ENCODE results near the gene ALK. TPM values are rescaled to one million over a fixed set of nuclear protein-coding genes. Genes with fewer than 3 reads are reported as not detected.

The ALK gene
- total and polyA plus RNA-seq, 2 experiments from 2014 or later = 0.35 TPM; not detected in 1

DNA sequence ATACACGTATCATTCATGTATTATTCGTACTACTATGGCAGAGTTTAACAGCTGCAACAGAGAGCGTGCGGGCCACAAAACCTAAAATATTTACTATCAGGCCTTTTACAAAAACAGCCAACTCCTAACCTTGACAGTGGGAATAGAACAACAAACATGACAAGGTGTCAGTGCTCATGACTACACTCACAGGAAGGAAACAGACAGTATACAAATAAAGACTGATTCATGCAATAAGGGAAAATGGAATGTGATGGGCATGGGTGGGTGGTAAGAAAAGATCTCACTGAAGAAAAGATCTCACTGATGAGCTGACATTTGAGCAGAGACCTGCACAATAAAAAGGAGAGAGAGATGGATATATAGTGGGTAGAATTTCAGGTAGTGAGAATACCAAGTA, 347.8 kb downstream of the ALK start:
- H3K4me1 Mint-ChIP-seq = peaks cover 10% of the 10 kb centered on the region; the same call in 2 of the 3 replicates
- H3K9me3 Mint-ChIP-seq = no peaks in the 10 kb centered on the region
- ATAC-seq (no peak), DNase-seq (ENCODE audit: low spot score) (no peak)
- Histone ChIP-seq H2AFZ (no peak overlapping the region), H3K27me3 (ENCODE audit: insufficient read depth) (no peaks in the 10 kb centered on the region), H3K27ac (ENCODE audit: low read depth) (no peak overlapping the region), H3F3A (replicated peaks; ENCODE audit: low read depth) (no peaks in the 10 kb centered on the region), H4K20me1 (replicated peaks; ENCODE audit: insufficient read depth) (no peaks in the 10 kb centered on the region), H3K4me2 (no peak overlapping the region), H3K4me3 (no peak overlapping the region), H3K36me3 (ENCODE audit: insufficient read depth) (no peaks in the 10 kb centered on the region), H3K79me2 (replicated peaks; ENCODE audit: insufficient read depth) (no peaks in the 10 kb centered on the region), H3K4me1 (ENCODE audit: insufficient read depth) (peaks cover 5% of the 10 kb centered on the region; the same call in 1 of the 2 replicates), H3K9me2 (ENCODE audit: insufficient read depth) (peaks cover 6% of the 10 kb centered on the region; the same call in 1 of the 2 replicates)
- H3K27me3 Mint-ChIP-seq (ENCODE audit: insufficient read depth, low read depth, poor library complexity) = peaks cover 6% of the 10 kb centered on the region
- no peak overlapping the region for H3K4me3 Mint-ChIP-seq
- no peak overlapping the region for H3K27ac Mint-ChIP-seq
- TF ChIP-seq JUNB (IDR thresholded peaks at IDR 0.05; ENCODE audit: unreplicated experiment) = no peak
- TF ChIP-seq, protein P1, sequence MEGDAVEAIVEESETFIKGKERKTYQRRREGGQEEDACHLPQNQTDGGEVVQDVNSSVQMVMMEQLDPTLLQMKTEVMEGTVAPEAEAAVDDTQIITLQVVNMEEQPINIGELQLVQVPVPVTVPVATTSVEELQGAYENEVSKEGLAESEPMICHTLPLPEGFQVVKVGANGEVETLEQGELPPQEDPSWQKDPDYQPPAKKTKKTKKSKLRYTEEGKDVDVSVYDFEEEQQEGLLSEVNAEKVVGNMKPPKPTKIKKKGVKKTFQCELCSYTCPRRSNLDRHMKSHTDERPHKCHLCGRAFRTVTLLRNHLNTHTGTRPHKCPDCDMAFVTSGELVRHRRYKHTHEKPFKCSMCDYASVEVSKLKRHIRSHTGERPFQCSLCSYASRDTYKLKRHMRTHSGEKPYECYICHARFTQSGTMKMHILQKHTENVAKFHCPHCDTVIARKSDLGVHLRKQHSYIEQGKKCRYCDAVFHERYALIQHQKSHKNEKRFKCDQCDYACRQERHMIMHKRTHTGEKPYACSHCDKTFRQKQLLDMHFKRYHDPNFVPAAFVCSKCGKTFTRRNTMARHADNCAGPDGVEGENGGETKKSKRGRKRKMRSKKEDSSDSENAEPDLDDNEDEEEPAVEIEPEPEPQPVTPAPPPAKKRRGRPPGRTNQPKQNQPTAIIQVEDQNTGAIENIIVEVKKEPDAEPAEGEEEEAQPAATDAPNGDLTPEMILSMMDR (conservative IDR thresholded peaks at IDR 0.05; ENCODE audit: low read depth in 2 of 2) = no peak
- TF ChIP-seq, protein P2, sequence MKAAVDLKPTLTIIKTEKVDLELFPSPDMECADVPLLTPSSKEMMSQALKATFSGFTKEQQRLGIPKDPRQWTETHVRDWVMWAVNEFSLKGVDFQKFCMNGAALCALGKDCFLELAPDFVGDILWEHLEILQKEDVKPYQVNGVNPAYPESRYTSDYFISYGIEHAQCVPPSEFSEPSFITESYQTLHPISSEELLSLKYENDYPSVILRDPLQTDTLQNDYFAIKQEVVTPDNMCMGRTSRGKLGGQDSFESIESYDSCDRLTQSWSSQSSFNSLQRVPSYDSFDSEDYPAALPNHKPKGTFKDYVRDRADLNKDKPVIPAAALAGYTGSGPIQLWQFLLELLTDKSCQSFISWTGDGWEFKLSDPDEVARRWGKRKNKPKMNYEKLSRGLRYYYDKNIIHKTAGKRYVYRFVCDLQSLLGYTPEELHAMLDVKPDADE (IDR thresholded peaks at IDR 0.05) = no peak
- TF ChIP-seq, protein P3, sequence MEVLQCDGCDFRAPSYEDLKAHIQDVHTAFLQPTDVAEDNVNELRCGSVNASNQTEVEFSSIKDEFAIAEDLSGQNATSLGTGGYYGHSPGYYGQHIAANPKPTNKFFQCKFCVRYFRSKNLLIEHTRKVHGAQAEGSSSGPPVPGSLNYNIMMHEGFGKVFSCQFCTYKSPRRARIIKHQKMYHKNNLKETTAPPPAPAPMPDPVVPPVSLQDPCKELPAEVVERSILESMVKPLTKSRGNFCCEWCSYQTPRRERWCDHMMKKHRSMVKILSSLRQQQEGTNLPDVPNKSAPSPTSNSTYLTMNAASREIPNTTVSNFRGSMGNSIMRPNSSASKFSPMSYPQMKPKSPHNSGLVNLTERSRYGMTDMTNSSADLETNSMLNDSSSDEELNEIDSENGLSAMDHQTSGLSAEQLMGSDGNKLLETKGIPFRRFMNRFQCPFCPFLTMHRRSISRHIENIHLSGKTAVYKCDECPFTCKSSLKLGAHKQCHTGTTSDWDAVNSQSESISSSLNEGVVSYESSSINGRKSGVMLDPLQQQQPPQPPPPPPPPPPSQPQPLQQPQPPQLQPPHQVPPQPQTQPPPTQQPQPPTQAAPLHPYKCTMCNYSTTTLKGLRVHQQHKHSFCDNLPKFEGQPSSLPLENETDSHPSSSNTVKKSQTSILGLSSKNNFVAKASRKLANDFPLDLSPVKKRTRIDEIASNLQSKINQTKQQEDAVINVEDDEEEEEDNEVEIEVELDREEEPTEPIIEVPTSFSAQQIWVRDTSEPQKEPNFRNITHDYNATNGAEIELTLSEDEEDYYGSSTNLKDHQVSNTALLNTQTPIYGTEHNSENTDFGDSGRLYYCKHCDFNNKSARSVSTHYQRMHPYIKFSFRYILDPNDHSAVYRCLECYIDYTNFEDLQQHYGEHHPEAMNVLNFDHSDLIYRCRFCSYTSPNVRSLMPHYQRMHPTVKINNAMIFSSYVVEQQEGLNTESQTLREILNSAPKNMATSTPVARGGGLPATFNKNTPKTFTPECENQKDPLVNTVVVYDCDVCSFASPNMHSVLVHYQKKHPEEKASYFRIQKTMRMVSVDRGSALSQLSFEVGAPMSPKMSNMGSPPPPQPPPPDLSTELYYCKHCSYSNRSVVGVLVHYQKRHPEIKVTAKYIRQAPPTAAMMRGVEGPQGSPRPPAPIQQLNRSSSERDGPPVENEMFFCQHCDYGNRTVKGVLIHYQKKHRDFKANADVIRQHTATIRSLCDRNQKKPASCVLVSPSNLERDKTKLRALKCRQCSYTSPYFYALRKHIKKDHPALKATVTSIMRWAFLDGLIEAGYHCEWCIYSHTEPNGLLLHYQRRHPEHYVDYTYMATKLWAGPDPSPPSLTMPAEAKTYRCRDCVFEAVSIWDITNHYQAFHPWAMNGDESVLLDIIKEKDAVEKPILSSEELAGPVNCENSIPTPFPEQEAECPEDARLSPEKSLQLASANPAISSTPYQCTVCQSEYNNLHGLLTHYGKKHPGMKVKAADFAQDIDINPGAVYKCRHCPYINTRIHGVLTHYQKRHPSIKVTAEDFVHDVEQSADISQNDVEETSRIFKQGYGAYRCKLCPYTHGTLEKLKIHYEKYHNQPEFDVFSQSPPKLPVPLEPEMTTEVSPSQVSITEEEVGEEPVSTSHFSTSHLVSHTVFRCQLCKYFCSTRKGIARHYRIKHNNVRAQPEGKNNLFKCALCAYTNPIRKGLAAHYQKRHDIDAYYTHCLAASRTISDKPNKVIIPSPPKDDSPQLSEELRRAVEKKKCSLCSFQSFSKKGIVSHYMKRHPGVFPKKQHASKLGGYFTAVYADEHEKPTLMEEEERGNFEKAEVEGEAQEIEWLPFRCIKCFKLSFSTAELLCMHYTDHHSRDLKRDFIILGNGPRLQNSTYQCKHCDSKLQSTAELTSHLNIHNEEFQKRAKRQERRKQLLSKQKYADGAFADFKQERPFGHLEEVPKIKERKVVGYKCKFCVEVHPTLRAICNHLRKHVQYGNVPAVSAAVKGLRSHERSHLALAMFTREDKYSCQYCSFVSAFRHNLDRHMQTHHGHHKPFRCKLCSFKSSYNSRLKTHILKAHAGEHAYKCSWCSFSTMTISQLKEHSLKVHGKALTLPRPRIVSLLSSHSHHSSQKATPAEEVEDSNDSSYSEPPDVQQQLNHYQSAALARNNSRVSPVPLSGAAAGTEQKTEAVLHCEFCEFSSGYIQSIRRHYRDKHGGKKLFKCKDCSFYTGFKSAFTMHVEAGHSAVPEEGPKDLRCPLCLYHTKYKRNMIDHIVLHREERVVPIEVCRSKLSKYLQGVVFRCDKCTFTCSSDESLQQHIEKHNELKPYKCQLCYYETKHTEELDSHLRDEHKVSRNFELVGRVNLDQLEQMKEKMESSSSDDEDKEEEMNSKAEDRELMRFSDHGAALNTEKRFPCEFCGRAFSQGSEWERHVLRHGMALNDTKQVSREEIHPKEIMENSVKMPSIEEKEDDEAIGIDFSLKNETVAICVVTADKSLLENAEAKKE (CRISPR knock-in tag; IDR thresholded peaks at IDR 0.05) = no peak
- TF ChIP-seq NANOG (IDR thresholded peaks at IDR 0.05; ENCODE audit: borderline replicate concordance) = no peak
- TF ChIP-seq ZNF331 (CRISPR knock-in tag; IDR thresholded peaks at IDR 0.05; ENCODE audit: low read depth) = no peak
- TF ChIP-seq EZH2phosphoT487 (IDR thresholded peaks at IDR 0.05; ENCODE audit: unreplicated experiment) = no peak
- TF ChIP-seq, protein P4, sequence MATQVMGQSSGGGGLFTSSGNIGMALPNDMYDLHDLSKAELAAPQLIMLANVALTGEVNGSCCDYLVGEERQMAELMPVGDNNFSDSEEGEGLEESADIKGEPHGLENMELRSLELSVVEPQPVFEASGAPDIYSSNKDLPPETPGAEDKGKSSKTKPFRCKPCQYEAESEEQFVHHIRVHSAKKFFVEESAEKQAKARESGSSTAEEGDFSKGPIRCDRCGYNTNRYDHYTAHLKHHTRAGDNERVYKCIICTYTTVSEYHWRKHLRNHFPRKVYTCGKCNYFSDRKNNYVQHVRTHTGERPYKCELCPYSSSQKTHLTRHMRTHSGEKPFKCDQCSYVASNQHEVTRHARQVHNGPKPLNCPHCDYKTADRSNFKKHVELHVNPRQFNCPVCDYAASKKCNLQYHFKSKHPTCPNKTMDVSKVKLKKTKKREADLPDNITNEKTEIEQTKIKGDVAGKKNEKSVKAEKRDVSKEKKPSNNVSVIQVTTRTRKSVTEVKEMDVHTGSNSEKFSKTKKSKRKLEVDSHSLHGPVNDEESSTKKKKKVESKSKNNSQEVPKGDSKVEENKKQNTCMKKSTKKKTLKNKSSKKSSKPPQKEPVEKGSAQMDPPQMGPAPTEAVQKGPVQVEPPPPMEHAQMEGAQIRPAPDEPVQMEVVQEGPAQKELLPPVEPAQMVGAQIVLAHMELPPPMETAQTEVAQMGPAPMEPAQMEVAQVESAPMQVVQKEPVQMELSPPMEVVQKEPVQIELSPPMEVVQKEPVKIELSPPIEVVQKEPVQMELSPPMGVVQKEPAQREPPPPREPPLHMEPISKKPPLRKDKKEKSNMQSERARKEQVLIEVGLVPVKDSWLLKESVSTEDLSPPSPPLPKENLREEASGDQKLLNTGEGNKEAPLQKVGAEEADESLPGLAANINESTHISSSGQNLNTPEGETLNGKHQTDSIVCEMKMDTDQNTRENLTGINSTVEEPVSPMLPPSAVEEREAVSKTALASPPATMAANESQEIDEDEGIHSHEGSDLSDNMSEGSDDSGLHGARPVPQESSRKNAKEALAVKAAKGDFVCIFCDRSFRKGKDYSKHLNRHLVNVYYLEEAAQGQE (IDR thresholded peaks at IDR 0.05; ENCODE audit: unreplicated experiment) = no peak
- TF ChIP-seq POLR2AphosphoS5 (IDR thresholded peaks at IDR 0.05; ENCODE audit: low read depth) = no peak
- no peak for TF ChIP-seq EZH2 (IDR thresholded peaks at IDR 0.05; ENCODE audit: low read depth, unreplicated experiment)
- no peak for TF ChIP-seq CREB1 (CRISPR knock-in tag; IDR thresholded peaks at IDR 0.05; ENCODE audit: low read depth)
- no peak for TF ChIP-seq ZNF114 (CRISPR knock-in tag; IDR thresholded peaks at IDR 0.05)
- no peak for TF ChIP-seq STAT1 (IDR thresholded peaks at IDR 0.05; ENCODE audit: unreplicated experiment)
- H3K36me3 Mint-ChIP-seq (ENCODE audit: low read depth) = no peaks in the 10 kb centered on the region
